ENCODE measurements around the gene ZNF831.

Gene ZNF831

GRCh38 chr20:59300333-59301081, 136.9 kb downstream of the ZNF831 start, which contains the start of gene EDN3:
TSS of gene EDN3 (plus strand) at chr20:59300611. CDS start at chr20:59300813, 202 bp downstream.
- DNase-seq: no peak
- no peak within 1 kb of the TSS for H3K4me3 ChIP-seq (ENCODE audit: low read depth, low read length)
- no peaks in the 10 kb centered on the region for H3K4me1 ChIP-seq
- H3K27me3 ChIP-seq: peaks cover 67% of the 10 kb centered on the region
- no peaks in the 10 kb centered on the region for H3K9me3 ChIP-seq
- no peaks in the 10 kb centered on the region for H3K36me3 ChIP-seq
- TF ChIP-seq, protein P1, sequence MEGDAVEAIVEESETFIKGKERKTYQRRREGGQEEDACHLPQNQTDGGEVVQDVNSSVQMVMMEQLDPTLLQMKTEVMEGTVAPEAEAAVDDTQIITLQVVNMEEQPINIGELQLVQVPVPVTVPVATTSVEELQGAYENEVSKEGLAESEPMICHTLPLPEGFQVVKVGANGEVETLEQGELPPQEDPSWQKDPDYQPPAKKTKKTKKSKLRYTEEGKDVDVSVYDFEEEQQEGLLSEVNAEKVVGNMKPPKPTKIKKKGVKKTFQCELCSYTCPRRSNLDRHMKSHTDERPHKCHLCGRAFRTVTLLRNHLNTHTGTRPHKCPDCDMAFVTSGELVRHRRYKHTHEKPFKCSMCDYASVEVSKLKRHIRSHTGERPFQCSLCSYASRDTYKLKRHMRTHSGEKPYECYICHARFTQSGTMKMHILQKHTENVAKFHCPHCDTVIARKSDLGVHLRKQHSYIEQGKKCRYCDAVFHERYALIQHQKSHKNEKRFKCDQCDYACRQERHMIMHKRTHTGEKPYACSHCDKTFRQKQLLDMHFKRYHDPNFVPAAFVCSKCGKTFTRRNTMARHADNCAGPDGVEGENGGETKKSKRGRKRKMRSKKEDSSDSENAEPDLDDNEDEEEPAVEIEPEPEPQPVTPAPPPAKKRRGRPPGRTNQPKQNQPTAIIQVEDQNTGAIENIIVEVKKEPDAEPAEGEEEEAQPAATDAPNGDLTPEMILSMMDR (IDR thresholded peaks at IDR 0.05; ENCODE audit: low read depth, low read length): no peak

DNA sequence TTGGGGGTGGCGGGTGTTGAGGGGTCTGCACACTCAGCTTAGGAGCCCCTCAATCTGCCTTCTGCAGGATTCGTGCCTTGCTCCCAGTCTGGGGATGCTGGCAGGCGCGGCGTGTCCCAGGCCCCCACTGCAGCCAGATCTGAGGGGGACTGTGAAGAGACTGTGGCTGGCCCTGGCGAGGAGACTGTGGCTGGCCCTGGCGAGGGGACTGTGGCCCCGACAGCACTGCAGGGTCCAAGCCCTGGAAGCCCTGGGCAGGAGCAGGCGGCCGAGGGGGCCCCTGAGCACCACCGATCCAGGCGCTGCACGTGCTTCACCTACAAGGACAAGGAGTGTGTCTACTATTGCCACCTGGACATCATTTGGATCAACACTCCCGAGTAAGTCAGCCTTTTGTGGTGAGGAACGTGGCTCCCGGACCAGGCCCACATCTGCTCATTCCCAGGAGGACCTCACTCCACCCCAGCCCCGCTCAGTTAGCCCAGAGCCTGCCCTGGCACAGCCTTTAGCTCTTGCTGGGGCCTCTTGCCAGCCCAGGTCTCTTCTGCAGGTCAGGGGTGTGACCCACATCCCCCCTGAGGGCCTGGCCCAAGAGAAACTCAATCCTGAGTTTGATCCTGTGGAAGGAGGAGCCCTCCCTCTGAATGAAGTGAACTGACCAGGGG, 137.9 kb downstream of the ZNF831 start:
- Histone ChIP-seq H3K4me1 (no peaks in the 10 kb centered on the region), H3K36me3 (no peaks in the 10 kb centered on the region), H3K27me3 (peaks cover 63% of the 10 kb centered on the region), H3K9me3 (no peaks in the 10 kb centered on the region), H3K4me3 (ENCODE audit: low read depth, low read length) (no peak overlapping the region)
- no peak for DNase-seq
- TF ChIP-seq, protein P1 (IDR thresholded peaks at IDR 0.05; ENCODE audit: low read depth, low read length): no peak

GRCh38 chr20:59305908-59306655, 142.5 kb downstream of the ZNF831 start:
- no peak for DNase-seq
- Histone ChIP-seq H3K4me3 (ENCODE audit: low read depth, low read length) (no peak overlapping the region), H3K9me3 (no peaks in the 10 kb centered on the region), H3K36me3 (no peaks in the 10 kb centered on the region), H3K27me3 (peaks cover 30% of the 10 kb centered on the region), H3K4me1 (no peaks in the 10 kb centered on the region; the same call in 1 of the 2 replicates)
- TF ChIP-seq, protein P1 (IDR thresholded peaks at IDR 0.05; ENCODE audit: low read depth, low read length): no peak

- Histone ChIP-seq H3K9me3 (no peaks in the 10 kb centered on the region), H3K36me3 (no peaks in the 10 kb centered on the region), H3K27me3 (peaks cover 18% of the 10 kb centered on the region), H3K4me1 (no peaks in the 10 kb centered on the region; the same call in 1 of the 2 replicates), H3K4me3 (ENCODE audit: low read depth, low read length) (no peak overlapping the region)
- TF ChIP-seq, protein P1 (IDR thresholded peaks at IDR 0.05; ENCODE audit: low read depth, low read length): no peak
- DNase-seq: no peak
These were observed 143.6 kb downstream of the ZNF831 start for GRCh38 chr20:59307270-59307669.
